A549 (cell line): ENCODE measurements around the gene TCTA. TPM values are rescaled to one million over a fixed set of nuclear protein-coding genes. Genes with fewer than 3 reads are reported as not detected.

Experiments used
- ATAC-seq, 2 experiments: fragments of 200-7000 bp in 1 of 2; fragments of >200 bp in 1 of 2; cut with Nextera tagmentation in 1 of 2; cut with Tn5 transposase in 1 of 2; 3 replicates each; pipeline versions ENCODE4 v1.8.0 to v1.9.1; 2018 to 2020; ENCODE audit warnings: mild to moderate bottlenecking in 1 of 2, moderate library complexity in 1 of 2
- CTCF ChIA-PET: fragments of 300-600 bp; sonication (Branson Sonifier 250); formaldehyde crosslinking; extraction: SDS; loops from one replicate; lab custom pipeline; 2021; ENCODE audit warnings: antibody characterized with exemption, inconsistent platforms; lab: Yijun Ruan, JAX
- POLR2A ChIA-PET: fragments of 350-600 bp; formaldehyde crosslinking; extraction: SDS; loops from one replicate; lab custom pipeline; 2021; ENCODE audit warnings: antibody characterized with exemption, inconsistent platforms; lab: Yijun Ruan, JAX
- DNase-seq, 2 experiments: peaks; one replicate each; pipeline versions ENCODE4 v3.0.0 to v3.0.0-alpha.2; 2011 to 2016; ENCODE audit warnings: low read depth in 1 of 2, low spot score in 1 of 2
- FAIRE-seq: peaks from 2 replicates; lab custom pipeline; 2011; peaks lifted over from hg19 to GRCh38; lab: Jason Lieb, UNC
- H3K27ac ChIP-seq, 2 experiments: fragments of >200 bp; sonication (Bioruptor Twin); formaldehyde crosslinking; 3 replicates each; pipeline ENCODE4 v1.5.1; 2016 to 2017
- H3K4me1 ChIP-seq: fragments of >200 bp; sonication (Bioruptor Twin); formaldehyde crosslinking; 3 replicates; pipeline ENCODE4 v1.6.1; 2016
- H3K4me2 ChIP-seq: fragments of >200 bp; sonication (Bioruptor Twin); formaldehyde crosslinking; 3 replicates; pipeline ENCODE4 v1.6.1; 2016
- H3K4me3 ChIP-seq: fragments of >200 bp; sonication (Bioruptor Twin); formaldehyde crosslinking; 3 replicates; pipeline ENCODE4 v1.5.1; 2016
- H3K9me3 ChIP-seq: fragments of >200 bp; sonication (Bioruptor Twin); formaldehyde crosslinking; 3 replicates; pipeline ENCODE4 v1.6.1; 2016
- CBX8 ChIP-seq: fragments of 200-600 bp; sonication (generic); IDR thresholded peaks from 2 replicates; pipeline ENCODE4 v1.6.1; 2016
- CEBPB ChIP-seq, 2 experiments: fragments of >200 bp in 1 of 2; sonication (Bioruptor Twin) in 1 of 2; formaldehyde crosslinking in 1 of 2; IDR thresholded peaks; 2 replicates each; pipeline ENCODE4 v1.6.1; 2012 to 2016
- E2F6 ChIP-seq: IDR thresholded peaks from 2 replicates; pipeline ENCODE4 v1.6.1; 2012; ENCODE audit warnings: low read depth, borderline replicate concordance
- ELK1 ChIP-seq: fragments of 150-350 bp; IDR thresholded peaks from 2 replicates; pipeline ENCODE4 v1.6.1; 2014; ENCODE audit warnings: low read depth, mild to moderate bottlenecking, low read length
- FOSL2 ChIP-seq, 2 experiments: fragments of 450-650 bp in 1 of 2; fragments of >200 bp in 1 of 2; sonication (Bioruptor Twin) in 1 of 2; formaldehyde crosslinking; IDR thresholded peaks; 2 replicates each; pipeline versions ENCODE4 v1.5.0 to v1.6.1; 2016 to 2020; ENCODE audit warnings: mild to moderate bottlenecking in 1 of 2, moderate library complexity in 1 of 2
- HDAC2 ChIP-seq: fragments of 200-600 bp; sonication (generic); IDR thresholded peaks from 2 replicates; pipeline ENCODE4 v1.6.1; 2016
- HES2 ChIP-seq: fragments of >200 bp; sonication (Bioruptor Twin); formaldehyde crosslinking; IDR thresholded peaks from 2 replicates; pipeline ENCODE4 v1.6.1; 2016
- JUNB ChIP-seq: fragments of >200 bp; sonication (Bioruptor Twin); formaldehyde crosslinking; IDR thresholded peaks from 2 replicates; pipeline ENCODE4 v1.6.1; 2016
- MAFK ChIP-seq: fragments of 450-650 bp; IDR thresholded peaks from 2 replicates; pipeline ENCODE4 v1.6.1; 2014; ENCODE audit not compliant: partially characterized antibody
- MAZ ChIP-seq: fragments of 150-350 bp; IDR thresholded peaks from 2 replicates; pipeline ENCODE4 v1.6.1; 2014; ENCODE audit warnings: antibody characterized with exemption, low read depth, low read length, borderline replicate concordance
- NPAS2 ChIP-seq: fragments of 250-450 bp; sonication (Bioruptor Pico); IDR thresholded peaks from 2 replicates; pipeline ENCODE4 v1.8.0; 2022; ENCODE audit warnings: mild to moderate bottlenecking, moderate library complexity, borderline replicate concordance
- RAD21 ChIP-seq, 2 experiments: fragments of >200 bp in 1 of 2; sonication (Bioruptor Twin) in 1 of 2; formaldehyde crosslinking in 1 of 2; IDR thresholded peaks in 1 of 2; conservative IDR thresholded peaks in 1 of 2; 2 replicates in 1 of 2; 3 replicates in 1 of 2; pipeline ENCODE4 v1.6.1; 2012 to 2018; ENCODE audit warnings: inconsistent platforms in 1 of 2
- RARB ChIP-seq: fragments of 250-450 bp; sonication (Bioruptor Pico); IDR thresholded peaks from 2 replicates; pipeline ENCODE4 v1.8.0; 2021; ENCODE audit warnings: mild to moderate bottlenecking, moderate library complexity
- RFX5 ChIP-seq: fragments of 450-650 bp; IDR thresholded peaks from 2 replicates; pipeline ENCODE4 v1.7.1; 2014; ENCODE audit warnings: antibody characterized with exemption, mild to moderate bottlenecking, moderate library complexity
- TP53 ChIP-seq: fragments of 250-450 bp; sonication (Bioruptor Pico); IDR thresholded peaks from 2 replicates; pipeline ENCODE4 v1.5.0; 2021; ENCODE audit warnings: mild to moderate bottlenecking, moderate library complexity
- ZNF302 ChIP-seq: fragments of 250-450 bp; sonication (Bioruptor Pico); IDR thresholded peaks from 2 replicates; pipeline ENCODE4 v1.9.0; 2021; ENCODE audit warnings: inconsistent platforms, mild to moderate bottlenecking, moderate library complexity
- ZSCAN20 ChIP-seq: fragments of 250-450 bp; sonication (Bioruptor Pico); IDR thresholded peaks from 2 replicates; pipeline ENCODE4 v1.8.0; 2022; ENCODE audit warnings: mild to moderate bottlenecking, moderate library complexity
- WGBS: methylation state at CpG from one replicate; pipeline ENCODE4 v1.1.6; 2017; ENCODE audit errors: missing lambda C conversion rate; 5-methylcytosine and 5-hydroxymethylcytosine counted together
- polyA plus RNA-seq, 4 experiments: library from polyadenylated mRNA; depleted of rRNA in 3 of 4; stranded (reverse); fragments of >200 nt; fragmentation: RNase III in 1 of 4; extraction: RNeasy Plus Mini Kit Qiagen cat#74134 plus additional on column Dnase treatment in 1 of 4; gene quantifications; 2 replicates in 3 of 4; 3 replicates in 1 of 4; pipeline ENCODE4 v1.2.3, GENCODE V29; 2011 to 2017
- TF ChIP-seq, protein P1 (sequence below): fragments of 450-650 bp; IDR thresholded peaks from 2 replicates; pipeline ENCODE4 v1.6.1; 2014; ENCODE audit warnings: antibody characterized with exemption
- TF ChIP-seq, protein P2 (sequence below): fragments of >200 bp; sonication (Bioruptor Twin); formaldehyde crosslinking; IDR thresholded peaks from 3 replicates; pipeline ENCODE4 v1.5.1; 2016
- TF ChIP-seq, protein P3 (sequence below): fragments of 200-600 bp; sonication (generic); IDR thresholded peaks from 2 replicates; pipeline ENCODE4 v1.6.1; 2016; ENCODE audit warnings: antibody characterized with exemption, mild to moderate bottlenecking, moderate library complexity

Gene TCTA
- polyA plus RNA-seq, 2 of the 4 experiments (the other 2 are of a cell fraction): 14.6 to 14.8 TPM

DNA sequence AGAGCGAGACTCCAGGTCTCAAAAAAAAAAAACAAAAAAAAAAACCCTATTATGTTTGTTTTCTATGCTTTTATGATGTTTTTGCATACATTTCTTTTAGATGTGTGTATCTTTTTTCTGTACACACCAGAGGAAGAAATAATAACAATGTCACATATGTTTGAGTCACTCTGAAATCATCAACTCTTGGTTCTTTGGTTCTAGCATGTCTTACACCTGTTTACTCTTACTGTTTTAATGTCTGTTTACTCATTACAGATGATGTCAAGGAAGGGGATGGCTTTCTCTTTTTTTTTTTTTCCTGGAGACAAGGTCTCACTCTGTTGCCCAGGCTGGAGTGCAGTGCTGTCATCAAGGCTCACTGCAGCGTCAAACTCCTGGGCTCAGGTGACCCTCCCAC is 24.5 kb upstream of the TCTA start (continued):
- no peak for TF ChIP-seq CBX8

- 80% methylated on average over 1 of the region's 1 CpG for WGBS
- DNase-seq (no peak), FAIRE-seq (no peak), ATAC-seq (0 out of 6 replicates have a peak, but pooled peaks of 1 of the 2 experiments have one; percentile 19)
- Histone ChIP-seq H3K27ac (no peak overlapping the region), H3K4me1 (peaks cover 10% of the 10 kb centered on the region), H3K9me3 (no peaks in the 10 kb centered on the region), H3K4me2 (no peak overlapping the region), H3K4me3 (no peak overlapping the region)
- ChIA-PET POLR2A (no interaction called here), CTCF (interaction anchor here (1.0 kb wide), 1 partner anchor 32 kb away, joined by 3 read pairs; no protein-coding TSS in a partner anchor)
- no peak for TF ChIP-seq RARB (CRISPR knock-in tag)
- no peak for TF ChIP-seq E2F6
- TF ChIP-seq RFX5: no peak
- no peak for TF ChIP-seq JUNB
- no peak for TF ChIP-seq FOSL2 (IDR thresholded peaks at IDR 0.05)
- TF ChIP-seq FOSL2 (CRISPR knock-in tag; IDR thresholded peaks at IDR 0.05): no peak
- TF ChIP-seq MAZ: no peak
- no peak for TF ChIP-seq RAD21 (conservative IDR thresholded peaks at IDR 0.05 in 1 of 2, IDR thresholded peaks at IDR 0.05 in 1 of 2)
- no peak for TF ChIP-seq ZNF302 (CRISPR knock-in tag)
- no peak for TF ChIP-seq HDAC2
- TF ChIP-seq, protein P1, sequence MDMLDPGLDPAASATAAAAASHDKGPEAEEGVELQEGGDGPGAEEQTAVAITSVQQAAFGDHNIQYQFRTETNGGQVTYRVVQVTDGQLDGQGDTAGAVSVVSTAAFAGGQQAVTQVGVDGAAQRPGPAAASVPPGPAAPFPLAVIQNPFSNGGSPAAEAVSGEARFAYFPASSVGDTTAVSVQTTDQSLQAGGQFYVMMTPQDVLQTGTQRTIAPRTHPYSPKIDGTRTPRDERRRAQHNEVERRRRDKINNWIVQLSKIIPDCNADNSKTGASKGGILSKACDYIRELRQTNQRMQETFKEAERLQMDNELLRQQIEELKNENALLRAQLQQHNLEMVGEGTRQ: no peak
- TF ChIP-seq ELK1: no peak
- TF ChIP-seq NPAS2 (CRISPR knock-in tag): no peak
- no peak for TF ChIP-seq MAFK
- no peak for TF ChIP-seq TP53 (CRISPR knock-in tag)
- no peak for TF ChIP-seq ZSCAN20 (CRISPR knock-in tag)
- TF ChIP-seq, protein P2, sequence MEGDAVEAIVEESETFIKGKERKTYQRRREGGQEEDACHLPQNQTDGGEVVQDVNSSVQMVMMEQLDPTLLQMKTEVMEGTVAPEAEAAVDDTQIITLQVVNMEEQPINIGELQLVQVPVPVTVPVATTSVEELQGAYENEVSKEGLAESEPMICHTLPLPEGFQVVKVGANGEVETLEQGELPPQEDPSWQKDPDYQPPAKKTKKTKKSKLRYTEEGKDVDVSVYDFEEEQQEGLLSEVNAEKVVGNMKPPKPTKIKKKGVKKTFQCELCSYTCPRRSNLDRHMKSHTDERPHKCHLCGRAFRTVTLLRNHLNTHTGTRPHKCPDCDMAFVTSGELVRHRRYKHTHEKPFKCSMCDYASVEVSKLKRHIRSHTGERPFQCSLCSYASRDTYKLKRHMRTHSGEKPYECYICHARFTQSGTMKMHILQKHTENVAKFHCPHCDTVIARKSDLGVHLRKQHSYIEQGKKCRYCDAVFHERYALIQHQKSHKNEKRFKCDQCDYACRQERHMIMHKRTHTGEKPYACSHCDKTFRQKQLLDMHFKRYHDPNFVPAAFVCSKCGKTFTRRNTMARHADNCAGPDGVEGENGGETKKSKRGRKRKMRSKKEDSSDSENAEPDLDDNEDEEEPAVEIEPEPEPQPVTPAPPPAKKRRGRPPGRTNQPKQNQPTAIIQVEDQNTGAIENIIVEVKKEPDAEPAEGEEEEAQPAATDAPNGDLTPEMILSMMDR: no peak
- TF ChIP-seq HES2: no peak
- no peak for TF ChIP-seq CEBPB (IDR thresholded peaks at IDR 0.05)
- TF ChIP-seq, protein P3, sequence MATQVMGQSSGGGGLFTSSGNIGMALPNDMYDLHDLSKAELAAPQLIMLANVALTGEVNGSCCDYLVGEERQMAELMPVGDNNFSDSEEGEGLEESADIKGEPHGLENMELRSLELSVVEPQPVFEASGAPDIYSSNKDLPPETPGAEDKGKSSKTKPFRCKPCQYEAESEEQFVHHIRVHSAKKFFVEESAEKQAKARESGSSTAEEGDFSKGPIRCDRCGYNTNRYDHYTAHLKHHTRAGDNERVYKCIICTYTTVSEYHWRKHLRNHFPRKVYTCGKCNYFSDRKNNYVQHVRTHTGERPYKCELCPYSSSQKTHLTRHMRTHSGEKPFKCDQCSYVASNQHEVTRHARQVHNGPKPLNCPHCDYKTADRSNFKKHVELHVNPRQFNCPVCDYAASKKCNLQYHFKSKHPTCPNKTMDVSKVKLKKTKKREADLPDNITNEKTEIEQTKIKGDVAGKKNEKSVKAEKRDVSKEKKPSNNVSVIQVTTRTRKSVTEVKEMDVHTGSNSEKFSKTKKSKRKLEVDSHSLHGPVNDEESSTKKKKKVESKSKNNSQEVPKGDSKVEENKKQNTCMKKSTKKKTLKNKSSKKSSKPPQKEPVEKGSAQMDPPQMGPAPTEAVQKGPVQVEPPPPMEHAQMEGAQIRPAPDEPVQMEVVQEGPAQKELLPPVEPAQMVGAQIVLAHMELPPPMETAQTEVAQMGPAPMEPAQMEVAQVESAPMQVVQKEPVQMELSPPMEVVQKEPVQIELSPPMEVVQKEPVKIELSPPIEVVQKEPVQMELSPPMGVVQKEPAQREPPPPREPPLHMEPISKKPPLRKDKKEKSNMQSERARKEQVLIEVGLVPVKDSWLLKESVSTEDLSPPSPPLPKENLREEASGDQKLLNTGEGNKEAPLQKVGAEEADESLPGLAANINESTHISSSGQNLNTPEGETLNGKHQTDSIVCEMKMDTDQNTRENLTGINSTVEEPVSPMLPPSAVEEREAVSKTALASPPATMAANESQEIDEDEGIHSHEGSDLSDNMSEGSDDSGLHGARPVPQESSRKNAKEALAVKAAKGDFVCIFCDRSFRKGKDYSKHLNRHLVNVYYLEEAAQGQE: no peak
Measured at GRCh38 chr3:49388289-49388820, 23.9 kb upstream of the TCTA start.
